Prostate gland (tissue), 2 donors: ENCODE measurements around the gene TUBB4B. TPM values are rescaled to one million over a fixed set of nuclear protein-coding genes. Genes with fewer than 3 reads are reported as not detected.

Experiments
- DNase-seq: peaks from one replicate; pipeline ENCODE4 v3.0.0-alpha.2; 2019; ENCODE audit warnings: low spot score
- H3K27ac ChIP-seq, 2 donors: fragments of 200-600 bp; sonication (generic); 2 replicates each; pipeline ENCODE4 v1.5.1; 2017 to 2019
- H3K27me3 ChIP-seq: fragments of 200-600 bp; sonication (generic); replicated peaks from 2 replicates; pipeline ENCODE4 v1.5.1; 2019; ENCODE audit not compliant: insufficient read depth
- H3K36me3 ChIP-seq, 2 donors: fragments of 200-600 bp; sonication (generic); 1 replicate in 1 of 2; 2 replicates in 1 of 2; pipeline versions ENCODE4 v1.5.1 to v1.8.1; 2017 to 2019
- H3K4me1 ChIP-seq: fragments of 200-600 bp; sonication (generic); replicated peaks from 2 replicates; pipeline ENCODE4 v1.5.1; 2019
- H3K4me3 ChIP-seq, 2 donors: fragments of 200-600 bp; sonication (generic); 2 replicates each; pipeline ENCODE4 v1.5.1; 2017 to 2019
- H3K9me3 ChIP-seq: fragments of 200-600 bp; sonication (generic); 2 replicates; pipeline ENCODE4 v1.5.1; 2017
- CTCF ChIP-seq, 4 experiments: fragments of 200-600 bp in 2 of 4; fragments of 450-650 bp in 2 of 4; sonication (generic) in 2 of 4; IDR thresholded peaks; 1 replicate in 3 of 4; 2 replicates in 1 of 4; pipeline ENCODE4 v1.5.1; 2016 to 2019; ENCODE audit warnings: antibody characterized with exemption in 4 of 4, mild to moderate bottlenecking in 2 of 4, moderate library complexity in 2 of 4
- POLR2A ChIP-seq: fragments of 450-650 bp; IDR thresholded peaks from one replicate; pipeline ENCODE4 v1.6.1; 2016; ENCODE audit warnings: antibody characterized with exemption, mild to moderate bottlenecking
- POLR2AphosphoS5 ChIP-seq: sonication (generic); formaldehyde crosslinking; IDR thresholded peaks from one replicate; pipeline ENCODE4 v1.6.1; 2017; ENCODE audit warnings: antibody characterized with exemption
- WGBS: methylation state at CpG from one replicate; pipeline ENCODE4 v1.1.5; 2018; 5-methylcytosine and 5-hydroxymethylcytosine counted together
- intact Hi-C: fragments of 100-400 bp; cut with DNase I; formaldehyde crosslinking; loops from one replicate; pipeline ENCODE4 v1.14.2; 2022
- total RNA-seq, 2 donors: library from RNA; depleted of rRNA; stranded (reverse); fragments of >200 nt; gene quantifications; one replicate each; pipeline ENCODE4 v1.1.0, GENCODE V29; 2016

TUBB4B gene
- total RNA-seq, 2 donors from 2014 or later: 279 to 484 TPM

GRCh38 chr9:137228506-137228967 is 12.6 kb upstream of the TUBB4B start:
- intact Hi-C loops: loop anchor here (5.0 kb wide), 1 partner anchor 111 kb away; no protein-coding TSS in a partner anchor
- H3K36me3 ChIP-seq: no peaks in the 10 kb centered on the region
- H3K27me3 ChIP-seq: peaks cover 4% of the 10 kb centered on the region
- no peak overlapping the region for H3K4me3 ChIP-seq
- no peaks in the 10 kb centered on the region for H3K9me3 ChIP-seq
- H3K4me1 ChIP-seq: peaks cover 4% of the 10 kb centered on the region
- H3K27ac ChIP-seq: no peak overlapping the region
- WGBS: 60% methylated on average over 21 of the region's 29 CpGs
- TF ChIP-seq CTCF (IDR thresholded peaks at IDR 0.05) (no peak), POLR2AphosphoS5 (no peak), POLR2A (no peak)
- DNase-seq: no peak

GRCh38 chr9:137228968-137229896 is 11.9 kb upstream of the TUBB4B start:
- no peaks in the 10 kb centered on the region for H3K9me3 ChIP-seq
- no peak for TF ChIP-seq POLR2AphosphoS5
- no peak for TF ChIP-seq CTCF (IDR thresholded peaks at IDR 0.05)
- no peak for TF ChIP-seq POLR2A
- H3K4me1 ChIP-seq: peaks cover 4% of the 10 kb centered on the region
- 49% methylated on average over 21 of the region's 27 CpGs for WGBS
- H3K27me3 ChIP-seq: peaks cover 4% of the 10 kb centered on the region
- H3K27ac ChIP-seq: no peak overlapping the region
- no peak for DNase-seq
- no peaks in the 10 kb centered on the region for H3K36me3 ChIP-seq
- no peak overlapping the region for H3K4me3 ChIP-seq
- intact Hi-C loops: loop anchor here (5.0 kb wide), 1 partner anchor 112 kb away; no protein-coding TSS in a partner anchor

GRCh38 chr9:137229903-137230704 is 11.0 kb upstream of the TUBB4B start:
- TF ChIP-seq CTCF (IDR thresholded peaks at IDR 0.05): no peak
- no peak for TF ChIP-seq POLR2A
- no peak for TF ChIP-seq POLR2AphosphoS5
- intact Hi-C loops: loop anchor here (5.0 kb wide), 1 partner anchor 113 kb away; no protein-coding TSS in a partner anchor
- Histone ChIP-seq H3K9me3 (no peaks in the 10 kb centered on the region), H3K4me3 (no peak overlapping the region), H3K27ac (no peak overlapping the region), H3K36me3 (no peaks in the 10 kb centered on the region), H3K27me3 (peaks cover 4% of the 10 kb centered on the region), H3K4me1 (peaks cover 4% of the 10 kb centered on the region)
- no peak for DNase-seq
- 64% methylated on average over 23 of the region's 31 CpGs for whole genome bisulfite sequencing

- H3K4me3 ChIP-seq: no peak within 1 kb of the TSS
- H3K4me1 ChIP-seq: peaks cover 4% of the 10 kb centered on the region
- no peak for DNase-seq
- no peaks in the 10 kb centered on the region for H3K36me3 ChIP-seq
- 73% methylated on average over 14 of the region's 14 CpGs for WGBS
- intact Hi-C loops: no loop called here
- TF ChIP-seq POLR2AphosphoS5: no peak
- TF ChIP-seq POLR2A: no peak
- no peak for TF ChIP-seq CTCF (IDR thresholded peaks at IDR 0.05)
- H3K27me3 ChIP-seq: peaks cover 4% of the 10 kb centered on the region
- H3K27ac ChIP-seq: no peak within 1 kb of the TSS
- H3K9me3 ChIP-seq: no peaks in the 10 kb centered on the region
Observed at GRCh38 chr9:137230705-137231371, 10.2 kb upstream of the TUBB4B start, which contains the start of gene SLC34A3. Gene SLC34A3, plus strand, starts transcription at chr9:137230901. Its CDS starts 802 bp downstream, at chr9:137231703.
